DOHH2 (cell line): ENCODE measurements around the gene ANTXRL.

Source experiments
- CTCF ChIP-seq: fragments of 200-600 bp; sonication (generic); IDR thresholded peaks from one replicate; pipeline ENCODE4 v1.5.1; 2014; ENCODE audit warnings: antibody characterized with exemption, mild to moderate bottlenecking, low read depth, low read length; ENCODE audit not compliant: poor library complexity, severe bottlenecking
- EZH2phosphoT487 ChIP-seq: fragments of 200-600 bp; sonication (generic); IDR thresholded peaks from 2 replicates; pipeline ENCODE4 v1.6.1; 2017; ENCODE audit warnings: borderline replicate concordance, mild to moderate bottlenecking, antibody characterized with exemption, low read length, moderate library complexity, mixed read lengths

- TF ChIP-seq CTCF (no peak), EZH2phosphoT487 (no peak)
Measured at GRCh38 chr10:46285300-46285699, 1.5 kb upstream of the ANTXRL start.
